Measurements from ENCODE around the gene PLIN1. TPM values are rescaled to one million over a fixed set of nuclear protein-coding genes. Genes with fewer than 3 reads are reported as not detected.
"Not testable (repeated sequence)": the region's sequence is repeated elsewhere in the genome, so short reads cannot be mapped to it uniquely, and the experiment has no call there.

Gene PLIN1
- 1 to 10 TPM in 2 of 8 experiments, under 1 TPM in 3, not detected in 3; 0.14 to 1.3 (median 0.51) TPM for total RNA-seq

- Histone ChIP-seq H3K4me1 (replicated peaks in 1 of 2) (peaks cover 0 to 2% of the 10 kb centered on the region in 2 donors), H3K27ac (no peak within 1 kb of the TSS), H3K4me3 (no peak within 1 kb of the TSS)
- in situ Hi-C loops (cut with MboI; ENCODE audit: low pct_unique_long_range_greater_than_20kb in 2 of 9, low sequenced_read_pairs in 9 of 9, unreplicated experiment in 9 of 9) = no loop called here
- ATAC-seq (replicated peaks in 6 of 8) = no peak
- 80 to 100% (median 85%) methylated on average over 1 to 2 of the region's 2 CpGs; no CpG with 5 or more reads in 6 of the 10 experiments for WGBS, 10 experiments
Measured at GRCh38 chr15:89679212-89679611, at the start of gene PLIN1. TSS of gene PLIN1 (minus strand) at chr15:89679367. CDS start at chr15:89677489, 1,878 bp downstream.

GRCh38 chr15:89728254-89728653, 49.1 kb upstream of the PLIN1 start:
- 10 to 100% (median 33%) methylated on average over 1 to 2 of the region's 2 CpGs; no CpG with 5 or more reads in 3 of the 10 experiments for WGBS, 10 experiments
- H3K27ac ChIP-seq = no peak overlapping the region
- no peak for ATAC-seq (replicated peaks in 6 of 8)
- no peaks in the 10 kb centered on the region for H3K4me1 ChIP-seq (replicated peaks in 1 of 2)
- H3K4me3 ChIP-seq = no peak overlapping the region
- in situ Hi-C loops (cut with MboI; ENCODE audit: low pct_unique_long_range_greater_than_20kb in 2 of 9, low sequenced_read_pairs in 9 of 9, unreplicated experiment in 9 of 9) = no loop called here

- Histone ChIP-seq H3K27ac (no peak overlapping the region), H3K4me1 (replicated peaks in 1 of 2) (no peaks in the 10 kb centered on the region), H3K4me3 (no peak overlapping the region)
- no peak for ATAC-seq (replicated peaks in 6 of 8)
- 64 to 100% (median 79%) methylated on average over 1 of the region's 1 CpG; no CpG with 5 or more reads in 4 of the 10 experiments for WGBS, 10 experiments
- in situ Hi-C loops (cut with MboI; ENCODE audit: low pct_unique_long_range_greater_than_20kb in 2 of 9, low sequenced_read_pairs in 9 of 9, unreplicated experiment in 9 of 9) = no loop called here
Measured at GRCh38 chr15:89725064-89725463, 45.9 kb upstream of the PLIN1 start.

- 20 to 100% (median 81%) methylated on average over 1 of the region's 1 CpG; no CpG with 5 or more reads in 4 of the 10 experiments for WGBS, 10 experiments
- no peak overlapping the region for H3K27ac ChIP-seq
- no peak overlapping the region for H3K4me3 ChIP-seq
- H3K4me1 ChIP-seq (replicated peaks in 1 of 2) = no peaks in the 10 kb centered on the region
- in situ Hi-C loops (cut with MboI; ENCODE audit: low pct_unique_long_range_greater_than_20kb in 2 of 9, low sequenced_read_pairs in 9 of 9, unreplicated experiment in 9 of 9) = no loop called here
- no peak for ATAC-seq (replicated peaks in 6 of 8)
Measured at GRCh38 chr15:89724621-89725020, 45.5 kb upstream of the PLIN1 start.

GRCh38 chr15:89723031-89723430, 43.9 kb upstream of the PLIN1 start:
- in situ Hi-C loops (cut with MboI; ENCODE audit: low pct_unique_long_range_greater_than_20kb in 2 of 9, low sequenced_read_pairs in 9 of 9, unreplicated experiment in 9 of 9) = no loop called here
- Histone ChIP-seq H3K4me3 (no peak overlapping the region), H3K27ac (no peak overlapping the region), H3K4me1 (replicated peaks in 1 of 2) (no peaks in the 10 kb centered on the region)
- ATAC-seq (replicated peaks in 6 of 8) = no peak
- WGBS, 10 experiments = 17 to 100% (median 83%) methylated on average over 1 to 3 of the region's 3 CpGs; no CpG with 5 or more reads in 3 of the 10 experiments

GRCh38 chr15:89714775-89715174, 35.6 kb upstream of the PLIN1 start:
- Histone ChIP-seq H3K27ac (no peak overlapping the region), H3K4me3 (no peak overlapping the region), H3K4me1 (replicated peaks in 1 of 2) (no peaks in the 10 kb centered on the region)
- in situ Hi-C loops (cut with MboI; ENCODE audit: low pct_unique_long_range_greater_than_20kb in 2 of 9, low sequenced_read_pairs in 9 of 9, unreplicated experiment in 9 of 9) = no loop called here
- 50 to 100% (median 80%) methylated on average over 1 to 2 of the region's 2 CpGs; no CpG with 5 or more reads in 3 of the 10 experiments for WGBS, 10 experiments
- no peak for ATAC-seq (replicated peaks in 6 of 8)

GRCh38 chr15:89707577-89707976, 28.4 kb upstream of the PLIN1 start:
- no peaks in the 10 kb centered on the region for H3K4me1 ChIP-seq (replicated peaks in 1 of 2)
- no peak for ATAC-seq (replicated peaks in 6 of 8)
- no peak overlapping the region for H3K4me3 ChIP-seq
- H3K27ac ChIP-seq = no peak overlapping the region
- 13 to 100% (median 83%) methylated on average over 1 of the region's 1 CpG; no CpG with 5 or more reads in 3 of the 10 experiments for WGBS, 10 experiments
- in situ Hi-C loops (cut with MboI; ENCODE audit: low pct_unique_long_range_greater_than_20kb in 2 of 9, low sequenced_read_pairs in 9 of 9, unreplicated experiment in 9 of 9) = no loop called here

- Histone ChIP-seq H3K27ac (no peak overlapping the region), H3K4me1 (replicated peaks in 1 of 2) (no peaks in the 10 kb centered on the region), H3K4me3 (no peak overlapping the region)
- in situ Hi-C loops (cut with MboI; ENCODE audit: low pct_unique_long_range_greater_than_20kb in 2 of 9, low sequenced_read_pairs in 9 of 9, unreplicated experiment in 9 of 9) = no loop called here
- ATAC-seq (replicated peaks in 6 of 8) = peak in 1 of 8 experiments; percentile 43
Measured at GRCh38 chr15:89704411-89704810, 25.2 kb upstream of the PLIN1 start.

GRCh38 chr15:89695198-89695597, 16.0 kb upstream of the PLIN1 start:
- no peak for ATAC-seq (replicated peaks in 6 of 8)
- H3K4me1 ChIP-seq (replicated peaks in 1 of 2) = peaks cover 0 to 4% of the 10 kb centered on the region in 2 donors
- WGBS, 10 experiments = 40 to 71% (median 56%) methylated on average over 1 of the region's 1 CpG; no CpG with 5 or more reads in 5 of the 10 experiments
- no peak overlapping the region for H3K4me3 ChIP-seq
- in situ Hi-C loops (cut with MboI; ENCODE audit: low pct_unique_long_range_greater_than_20kb in 2 of 9, low sequenced_read_pairs in 9 of 9, unreplicated experiment in 9 of 9) = no loop called here
- H3K27ac ChIP-seq = no peak overlapping the region

GRCh38 chr15:89693696-89694095, 14.5 kb upstream of the PLIN1 start:
- ATAC-seq (replicated peaks in 6 of 8) = no peak
- H3K4me1 ChIP-seq (replicated peaks in 1 of 2) = peaks cover 0 to 4% of the 10 kb centered on the region in 2 donors
- WGBS, 10 experiments = 63 to 100% (median 87%) methylated on average over 1 of the region's 1 CpG; no CpG with 5 or more reads in 4 of the 10 experiments
- no peak overlapping the region for H3K4me3 ChIP-seq
- in situ Hi-C loops (cut with MboI; ENCODE audit: low pct_unique_long_range_greater_than_20kb in 2 of 9, low sequenced_read_pairs in 9 of 9, unreplicated experiment in 9 of 9) = no loop called here
- no peak overlapping the region for H3K27ac ChIP-seq

GRCh38 chr15:89693091-89693490, 13.9 kb upstream of the PLIN1 start:
- no peak for ATAC-seq (replicated peaks in 6 of 8)
- in situ Hi-C loops (cut with MboI; ENCODE audit: low pct_unique_long_range_greater_than_20kb in 2 of 9, low sequenced_read_pairs in 9 of 9, unreplicated experiment in 9 of 9) = no loop called here
- WGBS, 10 experiments = 17 to 67% (median 50%) methylated on average over 1 to 2 of the region's 2 CpGs; no CpG with 5 or more reads in 1 of the 10 experiments
- H3K4me3 ChIP-seq = no peak overlapping the region
- H3K4me1 ChIP-seq (replicated peaks in 1 of 2) = peaks cover 0 to 4% of the 10 kb centered on the region in 2 donors
- no peak overlapping the region for H3K27ac ChIP-seq

GRCh38 chr15:89690276-89691218, 11.4 kb upstream of the PLIN1 start, which contains the start of the genes PEX11A and WDR93:
TSS of gene PEX11A (minus strand) at chr15:89690754. CDS start at chr15:89690632, 122 bp downstream.
TSS of gene WDR93 (plus strand) at chr15:89690811. CDS start at chr15:89701747, 10,936 bp downstream.
- Histone ChIP-seq H3K4me1 (replicated peaks in 1 of 2) (peaks cover 0 to 4% of the 10 kb centered on the region in 2 donors), H3K4me3 (peak within 1 kb of the TSS; percentile 43 to 58 (median 54)), H3K27ac (no peak within 1 kb of the TSS)
- peak; percentile 89 to 99 (median 98) for ATAC-seq (replicated peaks in 6 of 8)
- 5 to 100% (median 27%) methylated on average over 1 to 24 of the region's 60 CpGs; no CpG with 5 or more reads in 2 of the 10 experiments for whole genome bisulfite sequencing, 10 experiments
- in situ Hi-C loops (cut with MboI; ENCODE audit: low pct_unique_long_range_greater_than_20kb in 2 of 9, low sequenced_read_pairs in 9 of 9, unreplicated experiment in 9 of 9) = no loop called here

GRCh38 chr15:89689930-89690275, 10.7 kb upstream of the PLIN1 start:
- 37 to 90% (median 49%) methylated on average over 2 to 4 of the region's 15 CpGs; no CpG with 5 or more reads in 7 of the 10 experiments for WGBS, 10 experiments
- ATAC-seq (replicated peaks in 6 of 8); in situ Hi-C loops (cut with MboI; ENCODE audit: low pct_unique_long_range_greater_than_20kb in 2 of 9, low sequenced_read_pairs in 9 of 9, unreplicated experiment in 9 of 9); H3K27ac ChIP-seq; H3K4me1 ChIP-seq (replicated peaks in 1 of 2): not testable (repeated sequence)
- peak overlapping the region; percentile 43 to 58 (median 54) for H3K4me3 ChIP-seq
